Liver (tissue), 9 donors: ENCODE data around the gene PHF2. TPM values are rescaled to one million over a fixed set of nuclear protein-coding genes. Genes with fewer than 3 reads are reported as not detected.
A peak's percentile ranks its signal among the peaks of the same experiment; 100 is the strongest.

ENCODE experiments used
- DNase-seq: peaks from one replicate; pipeline ENCODE4 v3.0.0-alpha.2; 2017; ENCODE audit warnings: low spot score
- H3K27ac ChIP-seq, 2 donors: one replicate each; pipeline ENCODE4 v1.7.0; 2013; ENCODE audit warnings: inconsistent platforms in 2 of 2, low read length in 2 of 2, control low read depth in 1 of 2, low read depth in 1 of 2, mild to moderate bottlenecking in 1 of 2
- H3K27me3 ChIP-seq, 4 donors: one replicate each; pipeline versions ENCODE4 v1.6.1 to v1.7.0; 2013; ENCODE audit warnings: low read length in 3 of 4, inconsistent platforms in 1 of 4, mild to moderate bottlenecking in 1 of 4, moderate library complexity in 1 of 4; ENCODE audit not compliant: control insufficient read depth in 4 of 4, insufficient read depth in 4 of 4
- H3K36me3 ChIP-seq, 4 donors: one replicate each; pipeline versions ENCODE4 v1.6.1 to v1.7.0; 2013; ENCODE audit warnings: low read length in 3 of 4, mild to moderate bottlenecking in 3 of 4, low read depth in 1 of 4, moderate library complexity in 1 of 4; ENCODE audit not compliant: control insufficient read depth in 4 of 4, insufficient read depth in 3 of 4
- H3K4me1 ChIP-seq, 4 donors: one replicate each; pipeline versions ENCODE4 v1.6.1 to v1.7.0; 2013; ENCODE audit warnings: low read length in 3 of 4, mild to moderate bottlenecking in 3 of 4, moderate library complexity in 1 of 4; ENCODE audit not compliant: control insufficient read depth in 4 of 4, insufficient read depth in 4 of 4
- H3K4me3 ChIP-seq, 3 donors: one replicate each; pipeline versions ENCODE4 v1.6.1 to v1.7.0; 2013; ENCODE audit warnings: low read length in 3 of 3, control low read depth in 1 of 3, low read depth in 1 of 3, mild to moderate bottlenecking in 1 of 3
- H3K9ac ChIP-seq, 2 donors: one replicate each; pipeline ENCODE4 v1.7.0; 2013; ENCODE audit warnings: low read length in 2 of 2, mild to moderate bottlenecking in 2 of 2, moderate library complexity in 2 of 2, control low read depth in 1 of 2, low read depth in 1 of 2
- H3K9me3 ChIP-seq, 4 donors: one replicate each; pipeline versions ENCODE4 v1.6.1 to v1.7.0; 2013; ENCODE audit warnings: low read length in 3 of 4; ENCODE audit not compliant: control insufficient read depth in 4 of 4
- ATF3 ChIP-seq: IDR thresholded peaks from 2 replicates; pipeline ENCODE4 v1.6.1; 2016; ENCODE audit warnings: antibody characterized with exemption
- CTCF ChIP-seq: fragments of 150-350 bp; IDR thresholded peaks from 2 replicates; pipeline ENCODE4 v1.5.1; 2017; ENCODE audit warnings: improper control_type of control experiment, low read depth, low read length; ENCODE audit not compliant: missing input control
- EGR1 ChIP-seq, 2 donors: IDR thresholded peaks; 2 replicates each; pipeline ENCODE4 v1.6.1; 2016 to 2018; ENCODE audit warnings: antibody characterized with exemption in 2 of 2, low read depth in 2 of 2
- FOXA1 ChIP-seq: IDR thresholded peaks from 2 replicates; pipeline ENCODE4 v1.6.1; 2016; ENCODE audit warnings: antibody characterized with exemption
- FOXA2 ChIP-seq: IDR thresholded peaks from 2 replicates; pipeline ENCODE4 v1.6.1; 2016; ENCODE audit warnings: antibody characterized with exemption
- GABPA ChIP-seq, 2 donors: IDR thresholded peaks in 1 of 2; conservative IDR thresholded peaks in 1 of 2; 2 replicates each; pipeline ENCODE4 v1.6.1; 2016; ENCODE audit warnings: antibody characterized with exemption in 2 of 2, mild to moderate bottlenecking in 1 of 2, moderate library complexity in 1 of 2
- HNF4A ChIP-seq, 2 donors: conservative IDR thresholded peaks; 2 replicates each; pipeline ENCODE4 v1.6.1; 2016; ENCODE audit warnings: antibody characterized with exemption in 2 of 2, mild to moderate bottlenecking in 2 of 2
- HNF4G ChIP-seq: IDR thresholded peaks from 2 replicates; pipeline ENCODE4 v1.6.1; 2016; ENCODE audit warnings: antibody characterized with exemption
- JUND ChIP-seq, 2 donors: IDR thresholded peaks; 2 replicates each; pipeline ENCODE4 v1.6.1; 2016; ENCODE audit warnings: antibody characterized with exemption in 2 of 2
- MAX ChIP-seq: IDR thresholded peaks from 2 replicates; pipeline ENCODE4 v1.6.1; 2016; ENCODE audit warnings: antibody characterized with exemption
- RAD21 ChIP-seq, 2 donors: IDR thresholded peaks; 2 replicates each; pipeline ENCODE4 v1.6.1; 2016; ENCODE audit warnings: antibody characterized with exemption in 2 of 2, mild to moderate bottlenecking in 2 of 2
- REST ChIP-seq: IDR thresholded peaks from 2 replicates; pipeline ENCODE4 v1.6.1; 2016; ENCODE audit warnings: antibody characterized with exemption, mild to moderate bottlenecking
- RXRA ChIP-seq, 2 donors: IDR thresholded peaks; 2 replicates each; pipeline ENCODE4 v1.6.1; 2017 to 2018; ENCODE audit warnings: antibody characterized with exemption in 2 of 2, mild to moderate bottlenecking in 1 of 2
- SP1 ChIP-seq: IDR thresholded peaks from 2 replicates; pipeline ENCODE4 v1.6.1; 2018; ENCODE audit warnings: antibody characterized with exemption, mild to moderate bottlenecking
- YY1 ChIP-seq: IDR thresholded peaks from 2 replicates; pipeline ENCODE4 v1.6.1; 2016; ENCODE audit warnings: antibody characterized with exemption, mild to moderate bottlenecking
- ZBTB33 ChIP-seq: IDR thresholded peaks from 2 replicates; pipeline ENCODE4 v1.6.1; 2016; ENCODE audit warnings: antibody characterized with exemption
- WGBS: extraction: QIAGEN DNeasy Blood & Tissue Kit; methylation state at CpG from one replicate; pipeline ENCODE4 v1.1.7; 2013; 5-methylcytosine and 5-hydroxymethylcytosine counted together
- polyA plus RNA-seq, 2 donors: library from polyadenylated mRNA; stranded (reverse) in 1 of 2; unstranded in 1 of 2; fragments of 200-250 nt in 1 of 2; fragments of >200 nt in 1 of 2; fragmentation: Nextera tagmentation in 1 of 2; extraction: Ambion mirVana in 1 of 2; gene quantifications; one replicate each; pipeline versions ENCODE4 v1.2.1 to v1.2.3, GENCODE V29; 2013 to 2015
- total RNA-seq, 2 donors: library from RNA; depleted of rRNA; stranded (reverse); fragments of >200 nt; gene quantifications; one replicate each; pipeline ENCODE4 v1.2.3, GENCODE V29; 2014
- donor health status: healthy.
- donor health status: healthy.
- donor health status: healthy.
- donor health status: healthy.
- donor health status: healthy.

Gene PHF2
- total and polyA plus RNA-seq, 4 donors = 2.3 to 8.6 (median 6.7) TPM

GRCh38 chr9:93595461-93595860 lies 19.1 kb downstream of the PHF2 start:
- 97% methylated on average over 5 of the region's 5 CpGs for WGBS
- no peak for TF ChIP-seq MAX
- TF ChIP-seq ZBTB33 = no peak
- no peak for TF ChIP-seq RAD21 (IDR thresholded peaks at IDR 0.05)
- TF ChIP-seq RXRA (IDR thresholded peaks at IDR 0.05) = no peak
- TF ChIP-seq FOXA2 = no peak
- TF ChIP-seq REST = no peak
- TF ChIP-seq HNF4G = no peak
- TF ChIP-seq HNF4A (conservative IDR thresholded peaks at IDR 0.05) = no peak
- TF ChIP-seq CTCF = no peak
- TF ChIP-seq JUND (IDR thresholded peaks at IDR 0.05) = no peak
- no peak for TF ChIP-seq ATF3
- TF ChIP-seq FOXA1 = no peak
- no peak for TF ChIP-seq GABPA (IDR thresholded peaks at IDR 0.05 in 1 of 2, conservative IDR thresholded peaks at IDR 0.05 in 1 of 2)
- TF ChIP-seq YY1 = no peak
- TF ChIP-seq SP1 = no peak
- no peak for TF ChIP-seq EGR1 (IDR thresholded peaks at IDR 0.05; ENCODE audit: low read depth in 2 of 2)
- H3K9ac ChIP-seq = no peak overlapping the region
- no peaks in the 10 kb centered on the region for H3K9me3 ChIP-seq
- no peak overlapping the region for H3K4me3 ChIP-seq
- no peaks in the 10 kb centered on the region for H3K27me3 ChIP-seq
- DNase-seq = no peak
- H3K36me3 ChIP-seq = no peaks in the 10 kb centered on the region
- H3K4me1 ChIP-seq = no peaks in the 10 kb centered on the region
- no peak overlapping the region for H3K27ac ChIP-seq

GRCh38 chr9:93595861-93596365 lies 19.5 kb downstream of the PHF2 start:
- H3K4me3 ChIP-seq = no peak overlapping the region
- no peaks in the 10 kb centered on the region for H3K36me3 ChIP-seq
- no peaks in the 10 kb centered on the region for H3K4me1 ChIP-seq
- H3K27ac ChIP-seq = no peak overlapping the region
- no peaks in the 10 kb centered on the region for H3K9me3 ChIP-seq
- no peaks in the 10 kb centered on the region for H3K27me3 ChIP-seq
- WGBS = 89% methylated on average over 5 of the region's 5 CpGs
- no peak overlapping the region for H3K9ac ChIP-seq
- TF ChIP-seq CTCF = no peak
- TF ChIP-seq HNF4A (conservative IDR thresholded peaks at IDR 0.05) = no peak
- DNase-seq = peak; percentile 22
